Measurements from ENCODE around the gene KCNH6. TPM values are rescaled to one million over a fixed set of nuclear protein-coding genes. Genes with fewer than 3 reads are reported as not detected.

The KCNH6 gene
- total RNA-seq, 1 donor from 2014 or later: not detected

DNA sequence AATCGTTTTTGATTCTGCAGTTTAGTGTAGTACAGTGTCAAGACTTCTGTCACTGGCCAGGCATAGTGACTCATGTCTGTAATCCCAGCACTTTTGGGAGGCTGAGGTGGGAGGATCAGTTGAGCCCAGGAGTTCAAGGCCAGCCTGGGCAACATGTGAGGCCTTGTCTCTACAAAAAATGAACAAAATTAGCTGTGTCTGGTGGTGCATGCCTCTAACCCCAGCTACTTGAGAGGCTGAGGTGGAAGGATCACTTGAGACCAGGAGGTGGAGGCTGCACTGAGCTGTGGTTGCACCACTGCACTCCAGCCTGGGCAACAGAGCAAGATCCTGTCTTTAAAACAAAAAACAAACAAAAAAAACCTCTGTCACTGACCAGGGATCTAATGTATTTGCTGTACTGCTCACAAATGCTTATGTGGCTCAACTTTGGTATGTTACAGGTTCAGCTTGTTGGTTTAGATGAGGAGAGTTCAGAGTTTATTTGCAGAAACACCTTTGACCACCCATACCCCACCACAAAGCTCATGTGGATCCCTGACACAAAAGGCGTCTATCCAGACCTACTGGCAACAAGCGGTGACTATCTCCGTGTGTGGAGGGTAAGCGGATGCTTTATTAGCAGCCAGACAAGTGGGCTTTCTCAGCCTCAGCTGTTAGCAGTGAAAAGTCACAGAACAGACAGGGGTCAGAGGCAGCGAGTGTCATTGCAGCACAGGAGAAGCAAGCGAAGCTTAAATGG, 55.0 kb downstream of the KCNH6 start:
- intact Hi-C loops (cut with micrococcal nuclease): no loop called here

DNA sequence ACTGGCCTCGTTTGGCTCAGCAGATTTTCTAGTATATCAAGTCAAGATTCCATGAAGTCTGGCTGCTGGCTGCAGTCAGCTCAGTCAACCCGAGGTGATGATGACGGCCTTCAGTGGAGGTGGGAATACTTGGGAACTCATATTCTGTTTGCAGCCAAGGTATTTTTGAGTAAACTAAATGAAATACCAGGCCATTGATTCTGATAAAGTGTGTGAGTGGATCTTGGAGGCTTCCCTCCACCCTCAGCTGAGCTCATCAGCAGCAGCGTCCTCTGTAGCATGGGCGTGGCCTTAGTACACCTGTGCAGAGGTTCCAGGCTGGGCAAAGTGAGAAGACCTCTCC, 55.6 kb downstream of the KCNH6 start:
- DNase-seq (no peak), ATAC-seq (no peak)
- intact Hi-C loops (cut with micrococcal nuclease): no loop called here

More for the DNA sequence above, 55.0 kb downstream of the KCNH6 start:
- no peak for DNase-seq
- no peak for ATAC-seq

DNA sequence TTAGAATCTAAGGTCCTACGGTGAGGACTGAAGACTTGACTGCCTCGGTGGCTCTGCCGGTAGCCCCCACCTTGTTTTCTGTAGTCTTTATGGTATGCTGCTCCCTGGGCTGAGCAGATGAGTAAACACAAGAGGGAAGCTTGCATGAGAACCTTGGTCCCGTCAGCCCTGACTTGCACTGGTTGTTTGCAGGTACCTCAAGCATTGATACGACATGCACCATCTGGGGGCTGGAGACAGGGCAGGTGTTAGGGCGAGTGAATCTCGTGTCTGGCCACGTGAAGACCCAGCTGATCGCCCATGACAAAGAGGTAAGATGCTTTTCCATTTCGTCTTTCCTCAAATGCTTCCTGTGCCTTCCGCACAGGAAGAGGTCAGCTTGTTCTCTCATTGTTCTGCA, 56.5 kb downstream of the KCNH6 start:
- ATAC-seq (no peak), DNase-seq (no peak)
- intact Hi-C loops (cut with micrococcal nuclease): no loop called here

DNA sequence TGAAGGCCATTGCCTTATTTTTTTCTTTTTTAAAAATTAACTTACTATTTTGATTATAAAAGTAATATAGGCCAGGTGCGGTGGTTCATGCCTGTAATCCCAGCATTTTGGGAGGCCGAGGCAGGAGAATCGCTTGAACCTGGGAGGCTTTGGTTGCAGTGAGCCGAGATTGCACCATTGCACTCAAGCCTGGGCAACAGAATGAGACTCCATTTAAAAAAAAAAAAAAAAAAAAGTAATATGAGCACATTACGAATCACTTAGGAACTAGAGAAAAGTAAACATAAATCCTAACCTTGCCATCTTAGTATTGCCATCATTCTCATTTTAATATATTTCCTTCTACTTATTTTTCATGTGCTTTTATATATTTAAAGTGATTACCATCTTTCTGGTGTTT, 64.6 kb downstream of the KCNH6 start:
- DNase-seq: no peak
- no peak for ATAC-seq
- intact Hi-C loops (cut with micrococcal nuclease): no loop called here

DNA sequence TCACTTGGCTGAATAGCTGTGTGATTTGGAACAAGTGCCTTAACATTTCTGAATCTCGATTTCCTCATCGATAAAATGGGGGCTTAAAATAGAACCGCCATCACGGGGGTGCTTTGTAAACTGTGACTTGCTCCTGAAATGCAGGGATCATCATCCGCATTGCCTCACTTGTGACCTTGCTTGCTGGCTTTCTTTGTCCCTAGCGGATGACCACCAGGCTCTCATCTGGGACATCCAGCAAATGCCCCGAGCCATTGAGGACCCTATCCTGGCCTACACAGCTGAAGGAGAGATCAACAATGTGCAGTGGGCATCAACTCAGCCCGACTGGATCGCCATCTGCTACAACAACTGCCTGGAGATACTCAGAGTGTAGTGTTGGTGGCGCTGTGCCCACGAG, 65.6 kb downstream of the KCNH6 start:
- DNase-seq (no peak), ATAC-seq (no peak)
- intact Hi-C loops (cut with micrococcal nuclease): no loop called here

DNA sequence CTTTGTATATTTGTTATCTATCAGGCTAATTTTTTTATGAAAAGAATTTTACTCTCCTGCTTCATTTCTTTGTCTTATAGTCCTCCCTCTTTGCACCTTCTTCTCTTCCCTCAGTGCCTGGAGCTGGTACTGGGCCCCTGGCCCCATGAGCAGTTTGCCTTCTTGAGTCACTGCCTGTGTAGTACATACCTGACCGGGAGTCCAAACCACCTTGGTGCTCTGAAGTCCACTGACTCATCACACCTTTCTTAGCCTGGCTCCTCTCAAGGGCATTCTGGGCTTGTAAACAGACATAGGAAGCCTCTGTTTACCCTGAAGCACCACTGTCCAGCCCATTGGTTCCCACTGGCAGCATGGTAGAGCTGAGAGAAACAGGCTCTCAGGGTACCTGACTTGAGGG, 66.5 kb downstream of the KCNH6 start:
- intact Hi-C loops (cut with micrococcal nuclease): no loop called here
- no peak for DNase-seq
- no peak for ATAC-seq

DNA sequence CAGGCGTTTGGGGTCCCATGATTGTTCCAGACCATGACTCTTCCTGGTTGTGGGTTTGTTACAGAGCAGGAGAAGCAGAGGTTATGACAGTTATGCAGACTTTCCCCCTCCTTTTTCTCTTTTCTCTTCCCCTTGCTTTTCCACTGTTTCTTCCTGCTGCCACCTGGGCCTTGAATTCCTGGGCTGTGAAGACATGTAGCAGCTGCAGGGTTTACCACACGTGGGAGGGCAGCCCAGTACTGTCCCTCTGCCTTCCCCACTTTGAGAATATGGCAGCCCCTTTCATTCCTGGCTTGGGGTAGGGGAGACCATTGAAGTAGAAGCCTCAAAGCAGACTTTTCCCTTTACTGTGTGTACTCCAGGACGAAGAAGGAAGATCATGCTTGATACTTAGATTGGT, 69.6 kb downstream of the KCNH6 start:
- DNase-seq: no peak
- intact Hi-C loops (cut with micrococcal nuclease): no loop called here
- no peak for ATAC-seq

DNA sequence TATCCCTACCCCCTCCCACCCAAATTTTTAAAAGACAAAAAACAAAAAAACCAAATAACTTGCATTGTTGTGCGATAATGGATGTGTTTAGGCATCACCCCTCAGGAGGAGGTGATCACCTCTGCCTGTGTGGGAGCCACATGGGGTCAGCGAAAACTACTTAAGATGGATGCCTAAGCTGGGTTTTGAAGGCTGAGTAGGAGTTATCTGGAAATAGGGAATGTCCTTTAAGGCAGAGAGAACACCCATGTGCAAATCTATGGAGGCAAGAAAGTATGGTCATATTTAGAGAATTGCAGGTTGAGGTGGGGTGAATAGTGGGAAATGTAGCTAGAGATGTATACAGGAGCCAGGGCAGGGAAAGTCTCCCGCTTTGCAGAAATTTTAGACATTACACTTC, 72.0 kb downstream of the KCNH6 start:
- ATAC-seq: no peak
- intact Hi-C loops (cut with micrococcal nuclease): no loop called here
- no peak for DNase-seq

Other genes starting within 250 kb of the KCNH6 start
- gene CYB561, start 77.1 kb upstream of the KCNH6 start, total RNA-seq: 14.7 TPM
- gene ACE, start 46.3 kb upstream of the KCNH6 start, total RNA-seq: 5.6 TPM
- gene DCAF7, start 27.1 kb downstream of the KCNH6 start, total RNA-seq: 45.0 TPM
- gene TACO1, start 77.5 kb downstream of the KCNH6 start, total RNA-seq: 45.5 TPM
- 36.9 TPM for gene MAP3K3, start 99.1 kb downstream of the KCNH6 start, total RNA-seq
- 4.7 TPM for gene LIMD2, start 176.8 kb downstream of the KCNH6 start, total RNA-seq
- 16.0 TPM for gene STRADA, start 218.4 kb downstream of the KCNH6 start, total RNA-seq